GM23338 (cell line): ENCODE results near the gene TSEN2. TPM values are rescaled to one million over a fixed set of nuclear protein-coding genes. Genes with fewer than 3 reads are reported as not detected.

ENCODE experiments used
- ATAC-seq: fragments of 200-7000 bp; cut with Tn5 transposase; 3 replicates; pipeline ENCODE4 v1.9.1; 2020
- DNase-seq: peaks from one replicate; pipeline ENCODE4 v3.0.0-alpha.2; 2015; ENCODE audit warnings: low spot score
- H2AFZ ChIP-seq: fragments of 200-600 bp; sonication (generic); 2 replicates; pipeline ENCODE4 v1.8.0; 2016; ENCODE audit warnings: antibody characterized with exemption, mild to moderate bottlenecking, moderate library complexity
- H3F3A ChIP-seq: fragments of 200-600 bp; sonication (generic); replicated peaks from 2 replicates; pipeline ENCODE4 v1.8.0; 2017; ENCODE audit warnings: antibody characterized with exemption, mixed run types, low read depth
- H3K27ac ChIP-seq: fragments of 200-600 bp; sonication (generic); 2 replicates; pipeline ENCODE4 v1.6.1; 2016; ENCODE audit warnings: low read depth
- H3K27me3 ChIP-seq: fragments of 200-600 bp; sonication (generic); 2 replicates; pipeline ENCODE4 v1.8.0; 2016; ENCODE audit warnings: mild to moderate bottlenecking, mixed run types, moderate library complexity; ENCODE audit not compliant: insufficient read depth
- H3K36me3 ChIP-seq: fragments of 200-600 bp; sonication (generic); 2 replicates; pipeline ENCODE4 v1.8.0; 2016; ENCODE audit warnings: mild to moderate bottlenecking; ENCODE audit not compliant: insufficient read depth
- H3K4me1 ChIP-seq: fragments of 200-600 bp; sonication (generic); 2 replicates; pipeline ENCODE4 v1.8.0; 2016; ENCODE audit warnings: mild to moderate bottlenecking, moderate library complexity; ENCODE audit not compliant: insufficient read depth
- H3K4me2 ChIP-seq: fragments of 200-600 bp; sonication (generic); 2 replicates; pipeline ENCODE4 v1.7.1; 2017; ENCODE audit warnings: mixed run types
- H3K4me3 ChIP-seq: fragments of 200-600 bp; sonication (generic); 2 replicates; pipeline ENCODE4 v1.6.1; 2016; ENCODE audit warnings: mixed run types
- H3K79me2 ChIP-seq: fragments of 200-600 bp; sonication (generic); replicated peaks from 2 replicates; pipeline ENCODE4 v1.8.0; 2017; ENCODE audit warnings: mild to moderate bottlenecking; ENCODE audit not compliant: insufficient read depth
- H3K9me2 ChIP-seq: fragments of 200-600 bp; sonication (generic); 2 replicates; pipeline ENCODE4 v1.8.0; 2017; ENCODE audit not compliant: insufficient read depth
- H4K20me1 ChIP-seq: fragments of 200-600 bp; sonication (generic); replicated peaks from 2 replicates; pipeline ENCODE4 v1.8.0; 2017; ENCODE audit warnings: mild to moderate bottlenecking; ENCODE audit not compliant: insufficient read depth
- H3K27ac Mint-ChIP-seq: 2 replicates; pipeline ENCODE4 v1.8.0; 2020; ENCODE audit warnings: inconsistent platforms, mild to moderate bottlenecking, moderate library complexity, mixed read lengths
- H3K27me3 Mint-ChIP-seq: 3 replicates; pipeline ENCODE4 v1.8.0; 2022; ENCODE audit warnings: low read depth, mild to moderate bottlenecking, moderate library complexity, mixed read lengths, inconsistent platforms; ENCODE audit not compliant: insufficient read depth, poor library complexity
- H3K36me3 Mint-ChIP-seq: 3 replicates; pipeline ENCODE4 v1.8.0; 2021; ENCODE audit warnings: low read depth, mild to moderate bottlenecking, inconsistent platforms, moderate library complexity, mixed read lengths
- H3K4me1 Mint-ChIP-seq: 3 replicates; pipeline ENCODE4 v1.8.0; 2020; ENCODE audit warnings: mild to moderate bottlenecking, inconsistent platforms, mixed read lengths
- H3K4me3 Mint-ChIP-seq: 3 replicates; pipeline ENCODE4 v1.8.0; 2021; ENCODE audit warnings: moderate library complexity, mild to moderate bottlenecking, inconsistent platforms, mixed read lengths
- H3K9me3 Mint-ChIP-seq: 3 replicates; pipeline ENCODE4 v1.8.0; 2020; ENCODE audit warnings: moderate library complexity, mild to moderate bottlenecking, inconsistent platforms, mixed read lengths
- CREB1 ChIP-seq: fragments of 250-450 bp; sonication (Bioruptor Pico); IDR thresholded peaks from 2 replicates; pipeline ENCODE4 v1.5.0; 2020; ENCODE audit warnings: low read depth, mild to moderate bottlenecking, moderate library complexity
- EZH2 ChIP-seq: fragments of 200-600 bp; sonication (generic); IDR thresholded peaks from one replicate; pipeline ENCODE4 v1.8.0; 2017; ENCODE audit warnings: antibody characterized with exemption, mild to moderate bottlenecking, low read depth; ENCODE audit not compliant: unreplicated experiment
- EZH2phosphoT487 ChIP-seq: fragments of 200-600 bp; sonication (generic); IDR thresholded peaks from one replicate; pipeline ENCODE4 v1.8.1; 2018; ENCODE audit warnings: antibody characterized with exemption; ENCODE audit not compliant: unreplicated experiment
- JUNB ChIP-seq: IDR thresholded peaks from one replicate; pipeline ENCODE4 v1.6.1; 2016; ENCODE audit warnings: antibody characterized with exemption; ENCODE audit not compliant: unreplicated experiment
- NANOG ChIP-seq: IDR thresholded peaks from 2 replicates; pipeline ENCODE4 v1.6.1; 2016; ENCODE audit warnings: antibody characterized with exemption, borderline replicate concordance
- POLR2AphosphoS5 ChIP-seq: IDR thresholded peaks from 2 replicates; pipeline ENCODE4 v1.6.1; 2016; ENCODE audit warnings: antibody characterized with exemption, low read depth
- STAT1 ChIP-seq: IDR thresholded peaks from one replicate; pipeline ENCODE4 v1.6.1; 2016; ENCODE audit warnings: antibody characterized with exemption; ENCODE audit not compliant: unreplicated experiment
- ZNF114 ChIP-seq: fragments of 250-450 bp; sonication (Bioruptor Pico); IDR thresholded peaks from 2 replicates; pipeline ENCODE4 v1.5.0; 2020; ENCODE audit warnings: mild to moderate bottlenecking, moderate library complexity
- ZNF331 ChIP-seq: fragments of 250-450 bp; sonication (Bioruptor Pico); IDR thresholded peaks from 2 replicates; pipeline ENCODE4 v1.5.0; 2020; ENCODE audit warnings: low read depth, mild to moderate bottlenecking, moderate library complexity
- polyA plus RNA-seq: library from polyadenylated mRNA; unstranded; fragments of >200 nt; fragmentation: Nextera tagmentation; extraction: Ambion mirVana; gene quantifications from 2 replicates; pipeline ENCODE4 v1.2.1, GENCODE V29; 2016
- total RNA-seq: library from RNA; depleted of rRNA; stranded (reverse); fragments of >200 nt; shearing (Covaris generic); gene quantifications from 2 replicates; pipeline ENCODE4 v1.2.3, GENCODE V29; 2014
- TF ChIP-seq, protein P1 (sequence below), 2 experiments: fragments of 200-600 bp in 1 of 2; sonication (generic) in 1 of 2; conservative IDR thresholded peaks; 2 replicates each; pipeline versions ENCODE4 v1.5.1 to v1.6.1; 2016 to 2017; ENCODE audit warnings: antibody characterized with exemption in 2 of 2, low read depth in 2 of 2, mild to moderate bottlenecking in 2 of 2, moderate library complexity in 1 of 2
- TF ChIP-seq, protein P2 (sequence below): IDR thresholded peaks from 2 replicates; pipeline ENCODE4 v1.6.1; 2016; ENCODE audit warnings: antibody characterized with exemption
- TF ChIP-seq, protein P3 (sequence below): fragments of 250-450 bp; sonication (Bioruptor Pico); IDR thresholded peaks from 2 replicates; pipeline ENCODE4 v1.5.0; 2020; ENCODE audit warnings: mild to moderate bottlenecking, moderate library complexity
- TF ChIP-seq, protein P4 (sequence below): IDR thresholded peaks from one replicate; pipeline ENCODE4 v1.6.1; 2018; ENCODE audit warnings: antibody characterized with exemption; ENCODE audit not compliant: unreplicated experiment

The TSEN2 gene
- total and polyA plus RNA-seq, 2 experiments from 2014 or later = 27.7 to 30.0 TPM

DNA sequence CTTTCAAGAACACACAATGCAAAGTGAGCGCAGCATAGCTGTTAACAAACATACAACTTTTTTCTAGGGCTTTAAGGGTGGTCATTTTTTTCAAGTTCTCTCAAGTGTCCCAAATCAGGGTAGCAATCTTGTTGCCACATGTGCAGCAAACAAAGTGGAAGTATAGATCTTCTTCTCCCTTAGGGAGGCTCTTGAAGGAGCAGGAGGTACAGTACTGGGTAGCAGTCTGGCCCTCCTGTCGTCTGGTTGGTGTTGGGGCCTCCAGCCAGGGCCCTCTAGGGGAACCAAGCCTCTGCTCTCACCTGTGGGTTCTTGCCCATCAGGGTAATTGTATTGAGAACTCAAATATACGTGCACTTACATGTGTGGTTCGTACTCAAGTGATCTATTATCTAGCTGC is 98.5 kb downstream of the TSEN2 start:
- Mint-ChIP-seq H3K36me3 (peaks cover 77% of the 10 kb centered on the region), H3K9me3 (no peaks in the 10 kb centered on the region), H3K4me1 (peaks cover 3% of the 10 kb centered on the region; the same call in 2 of the 3 replicates), H3K27me3 (peaks cover 30% of the 10 kb centered on the region), H3K4me3 (no peak overlapping the region), H3K27ac (no peak overlapping the region)
- no peaks in the 10 kb centered on the region for H3K4me1 ChIP-seq
- H3K79me2 ChIP-seq = no peaks in the 10 kb centered on the region
- no peak overlapping the region for H2AFZ ChIP-seq
- no peaks in the 10 kb centered on the region for H3K27me3 ChIP-seq
- DNase-seq (no peak), ATAC-seq (no peak)
- peaks cover 26% of the 10 kb centered on the region for H3K36me3 ChIP-seq
- H4K20me1 ChIP-seq = peaks cover 19% of the 10 kb centered on the region
- H3F3A ChIP-seq = peaks cover 15% of the 10 kb centered on the region; the same call in 1 of the 2 replicates
- TF ChIP-seq EZH2phosphoT487 (no peak), ZNF114 (no peak), STAT1 (no peak), POLR2AphosphoS5 (no peak), ZNF331 (CRISPR knock-in tag) (no peak), JUNB (no peak), NANOG (no peak), CREB1 (no peak), EZH2 (no peak)
- TF ChIP-seq, protein P1, sequence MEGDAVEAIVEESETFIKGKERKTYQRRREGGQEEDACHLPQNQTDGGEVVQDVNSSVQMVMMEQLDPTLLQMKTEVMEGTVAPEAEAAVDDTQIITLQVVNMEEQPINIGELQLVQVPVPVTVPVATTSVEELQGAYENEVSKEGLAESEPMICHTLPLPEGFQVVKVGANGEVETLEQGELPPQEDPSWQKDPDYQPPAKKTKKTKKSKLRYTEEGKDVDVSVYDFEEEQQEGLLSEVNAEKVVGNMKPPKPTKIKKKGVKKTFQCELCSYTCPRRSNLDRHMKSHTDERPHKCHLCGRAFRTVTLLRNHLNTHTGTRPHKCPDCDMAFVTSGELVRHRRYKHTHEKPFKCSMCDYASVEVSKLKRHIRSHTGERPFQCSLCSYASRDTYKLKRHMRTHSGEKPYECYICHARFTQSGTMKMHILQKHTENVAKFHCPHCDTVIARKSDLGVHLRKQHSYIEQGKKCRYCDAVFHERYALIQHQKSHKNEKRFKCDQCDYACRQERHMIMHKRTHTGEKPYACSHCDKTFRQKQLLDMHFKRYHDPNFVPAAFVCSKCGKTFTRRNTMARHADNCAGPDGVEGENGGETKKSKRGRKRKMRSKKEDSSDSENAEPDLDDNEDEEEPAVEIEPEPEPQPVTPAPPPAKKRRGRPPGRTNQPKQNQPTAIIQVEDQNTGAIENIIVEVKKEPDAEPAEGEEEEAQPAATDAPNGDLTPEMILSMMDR (conservative IDR thresholded peaks at IDR 0.05; ENCODE audit: low read depth in 2 of 2) = no peak
- TF ChIP-seq, protein P2, sequence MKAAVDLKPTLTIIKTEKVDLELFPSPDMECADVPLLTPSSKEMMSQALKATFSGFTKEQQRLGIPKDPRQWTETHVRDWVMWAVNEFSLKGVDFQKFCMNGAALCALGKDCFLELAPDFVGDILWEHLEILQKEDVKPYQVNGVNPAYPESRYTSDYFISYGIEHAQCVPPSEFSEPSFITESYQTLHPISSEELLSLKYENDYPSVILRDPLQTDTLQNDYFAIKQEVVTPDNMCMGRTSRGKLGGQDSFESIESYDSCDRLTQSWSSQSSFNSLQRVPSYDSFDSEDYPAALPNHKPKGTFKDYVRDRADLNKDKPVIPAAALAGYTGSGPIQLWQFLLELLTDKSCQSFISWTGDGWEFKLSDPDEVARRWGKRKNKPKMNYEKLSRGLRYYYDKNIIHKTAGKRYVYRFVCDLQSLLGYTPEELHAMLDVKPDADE = no peak
- TF ChIP-seq, protein P3, sequence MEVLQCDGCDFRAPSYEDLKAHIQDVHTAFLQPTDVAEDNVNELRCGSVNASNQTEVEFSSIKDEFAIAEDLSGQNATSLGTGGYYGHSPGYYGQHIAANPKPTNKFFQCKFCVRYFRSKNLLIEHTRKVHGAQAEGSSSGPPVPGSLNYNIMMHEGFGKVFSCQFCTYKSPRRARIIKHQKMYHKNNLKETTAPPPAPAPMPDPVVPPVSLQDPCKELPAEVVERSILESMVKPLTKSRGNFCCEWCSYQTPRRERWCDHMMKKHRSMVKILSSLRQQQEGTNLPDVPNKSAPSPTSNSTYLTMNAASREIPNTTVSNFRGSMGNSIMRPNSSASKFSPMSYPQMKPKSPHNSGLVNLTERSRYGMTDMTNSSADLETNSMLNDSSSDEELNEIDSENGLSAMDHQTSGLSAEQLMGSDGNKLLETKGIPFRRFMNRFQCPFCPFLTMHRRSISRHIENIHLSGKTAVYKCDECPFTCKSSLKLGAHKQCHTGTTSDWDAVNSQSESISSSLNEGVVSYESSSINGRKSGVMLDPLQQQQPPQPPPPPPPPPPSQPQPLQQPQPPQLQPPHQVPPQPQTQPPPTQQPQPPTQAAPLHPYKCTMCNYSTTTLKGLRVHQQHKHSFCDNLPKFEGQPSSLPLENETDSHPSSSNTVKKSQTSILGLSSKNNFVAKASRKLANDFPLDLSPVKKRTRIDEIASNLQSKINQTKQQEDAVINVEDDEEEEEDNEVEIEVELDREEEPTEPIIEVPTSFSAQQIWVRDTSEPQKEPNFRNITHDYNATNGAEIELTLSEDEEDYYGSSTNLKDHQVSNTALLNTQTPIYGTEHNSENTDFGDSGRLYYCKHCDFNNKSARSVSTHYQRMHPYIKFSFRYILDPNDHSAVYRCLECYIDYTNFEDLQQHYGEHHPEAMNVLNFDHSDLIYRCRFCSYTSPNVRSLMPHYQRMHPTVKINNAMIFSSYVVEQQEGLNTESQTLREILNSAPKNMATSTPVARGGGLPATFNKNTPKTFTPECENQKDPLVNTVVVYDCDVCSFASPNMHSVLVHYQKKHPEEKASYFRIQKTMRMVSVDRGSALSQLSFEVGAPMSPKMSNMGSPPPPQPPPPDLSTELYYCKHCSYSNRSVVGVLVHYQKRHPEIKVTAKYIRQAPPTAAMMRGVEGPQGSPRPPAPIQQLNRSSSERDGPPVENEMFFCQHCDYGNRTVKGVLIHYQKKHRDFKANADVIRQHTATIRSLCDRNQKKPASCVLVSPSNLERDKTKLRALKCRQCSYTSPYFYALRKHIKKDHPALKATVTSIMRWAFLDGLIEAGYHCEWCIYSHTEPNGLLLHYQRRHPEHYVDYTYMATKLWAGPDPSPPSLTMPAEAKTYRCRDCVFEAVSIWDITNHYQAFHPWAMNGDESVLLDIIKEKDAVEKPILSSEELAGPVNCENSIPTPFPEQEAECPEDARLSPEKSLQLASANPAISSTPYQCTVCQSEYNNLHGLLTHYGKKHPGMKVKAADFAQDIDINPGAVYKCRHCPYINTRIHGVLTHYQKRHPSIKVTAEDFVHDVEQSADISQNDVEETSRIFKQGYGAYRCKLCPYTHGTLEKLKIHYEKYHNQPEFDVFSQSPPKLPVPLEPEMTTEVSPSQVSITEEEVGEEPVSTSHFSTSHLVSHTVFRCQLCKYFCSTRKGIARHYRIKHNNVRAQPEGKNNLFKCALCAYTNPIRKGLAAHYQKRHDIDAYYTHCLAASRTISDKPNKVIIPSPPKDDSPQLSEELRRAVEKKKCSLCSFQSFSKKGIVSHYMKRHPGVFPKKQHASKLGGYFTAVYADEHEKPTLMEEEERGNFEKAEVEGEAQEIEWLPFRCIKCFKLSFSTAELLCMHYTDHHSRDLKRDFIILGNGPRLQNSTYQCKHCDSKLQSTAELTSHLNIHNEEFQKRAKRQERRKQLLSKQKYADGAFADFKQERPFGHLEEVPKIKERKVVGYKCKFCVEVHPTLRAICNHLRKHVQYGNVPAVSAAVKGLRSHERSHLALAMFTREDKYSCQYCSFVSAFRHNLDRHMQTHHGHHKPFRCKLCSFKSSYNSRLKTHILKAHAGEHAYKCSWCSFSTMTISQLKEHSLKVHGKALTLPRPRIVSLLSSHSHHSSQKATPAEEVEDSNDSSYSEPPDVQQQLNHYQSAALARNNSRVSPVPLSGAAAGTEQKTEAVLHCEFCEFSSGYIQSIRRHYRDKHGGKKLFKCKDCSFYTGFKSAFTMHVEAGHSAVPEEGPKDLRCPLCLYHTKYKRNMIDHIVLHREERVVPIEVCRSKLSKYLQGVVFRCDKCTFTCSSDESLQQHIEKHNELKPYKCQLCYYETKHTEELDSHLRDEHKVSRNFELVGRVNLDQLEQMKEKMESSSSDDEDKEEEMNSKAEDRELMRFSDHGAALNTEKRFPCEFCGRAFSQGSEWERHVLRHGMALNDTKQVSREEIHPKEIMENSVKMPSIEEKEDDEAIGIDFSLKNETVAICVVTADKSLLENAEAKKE = no peak
- TF ChIP-seq, protein P4, sequence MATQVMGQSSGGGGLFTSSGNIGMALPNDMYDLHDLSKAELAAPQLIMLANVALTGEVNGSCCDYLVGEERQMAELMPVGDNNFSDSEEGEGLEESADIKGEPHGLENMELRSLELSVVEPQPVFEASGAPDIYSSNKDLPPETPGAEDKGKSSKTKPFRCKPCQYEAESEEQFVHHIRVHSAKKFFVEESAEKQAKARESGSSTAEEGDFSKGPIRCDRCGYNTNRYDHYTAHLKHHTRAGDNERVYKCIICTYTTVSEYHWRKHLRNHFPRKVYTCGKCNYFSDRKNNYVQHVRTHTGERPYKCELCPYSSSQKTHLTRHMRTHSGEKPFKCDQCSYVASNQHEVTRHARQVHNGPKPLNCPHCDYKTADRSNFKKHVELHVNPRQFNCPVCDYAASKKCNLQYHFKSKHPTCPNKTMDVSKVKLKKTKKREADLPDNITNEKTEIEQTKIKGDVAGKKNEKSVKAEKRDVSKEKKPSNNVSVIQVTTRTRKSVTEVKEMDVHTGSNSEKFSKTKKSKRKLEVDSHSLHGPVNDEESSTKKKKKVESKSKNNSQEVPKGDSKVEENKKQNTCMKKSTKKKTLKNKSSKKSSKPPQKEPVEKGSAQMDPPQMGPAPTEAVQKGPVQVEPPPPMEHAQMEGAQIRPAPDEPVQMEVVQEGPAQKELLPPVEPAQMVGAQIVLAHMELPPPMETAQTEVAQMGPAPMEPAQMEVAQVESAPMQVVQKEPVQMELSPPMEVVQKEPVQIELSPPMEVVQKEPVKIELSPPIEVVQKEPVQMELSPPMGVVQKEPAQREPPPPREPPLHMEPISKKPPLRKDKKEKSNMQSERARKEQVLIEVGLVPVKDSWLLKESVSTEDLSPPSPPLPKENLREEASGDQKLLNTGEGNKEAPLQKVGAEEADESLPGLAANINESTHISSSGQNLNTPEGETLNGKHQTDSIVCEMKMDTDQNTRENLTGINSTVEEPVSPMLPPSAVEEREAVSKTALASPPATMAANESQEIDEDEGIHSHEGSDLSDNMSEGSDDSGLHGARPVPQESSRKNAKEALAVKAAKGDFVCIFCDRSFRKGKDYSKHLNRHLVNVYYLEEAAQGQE = no peak
- no peaks in the 10 kb centered on the region for H3K9me2 ChIP-seq
- no peak overlapping the region for H3K4me2 ChIP-seq
- H3K27ac ChIP-seq = no peak overlapping the region
- H3K4me3 ChIP-seq = no peak overlapping the region
